Endodermal cell (in vitro differentiated cells): ENCODE data around the gene CNST. TPM values are rescaled to one million over a fixed set of nuclear protein-coding genes. Genes with fewer than 3 reads are reported as not detected.

Experiments
- DNase-seq: peaks from one replicate; pipeline ENCODE4 v3.0.0-alpha.2; 2017
- H3K27ac ChIP-seq: 2 replicates; pipeline ENCODE4 v1.5.1; 2013; ENCODE audit warnings: mild to moderate bottlenecking, low read depth, low read length, moderate library complexity
- H3K27me3 ChIP-seq: 2 replicates; pipeline ENCODE4 v1.6.1; 2013; ENCODE audit warnings: mild to moderate bottlenecking, low read length, moderate library complexity; ENCODE audit not compliant: insufficient read depth, control insufficient read depth, poor library complexity, severe bottlenecking
- H3K36me3 ChIP-seq: 2 replicates; pipeline ENCODE4 v1.7.0; 2013; ENCODE audit warnings: mild to moderate bottlenecking, low read length, moderate library complexity; ENCODE audit not compliant: control insufficient read depth, insufficient read depth
- H3K4me1 ChIP-seq: one replicate; pipeline ENCODE4 v1.7.0; 2013; ENCODE audit warnings: low read length; ENCODE audit not compliant: control insufficient read depth, insufficient read depth
- H3K4me3 ChIP-seq: 2 replicates; pipeline ENCODE4 v1.5.1; 2013; ENCODE audit warnings: mild to moderate bottlenecking, low read length, moderate library complexity
- H3K9ac ChIP-seq: 2 replicates; pipeline ENCODE4 v1.6.1; 2013; ENCODE audit warnings: mild to moderate bottlenecking, low read length, moderate library complexity; ENCODE audit not compliant: poor library complexity, severe bottlenecking; ENCODE audit errors: extremely low read depth
- H3K9me3 ChIP-seq: 2 replicates; pipeline ENCODE4 v1.6.1; 2013; ENCODE audit warnings: mild to moderate bottlenecking, low read length, moderate library complexity; ENCODE audit not compliant: control insufficient read depth
- H3K27ac Mint-ChIP-seq: 2 replicates; pipeline ENCODE4 v1.8.0; 2020; ENCODE audit warnings: mixed read lengths
- H3K27me3 Mint-ChIP-seq: 2 replicates; pipeline ENCODE4 v1.8.0; 2021; ENCODE audit warnings: mild to moderate bottlenecking, mixed read lengths; ENCODE audit not compliant: insufficient read depth
- H3K36me3 Mint-ChIP-seq: 2 replicates; pipeline ENCODE4 v1.8.0; 2020; ENCODE audit warnings: low read depth, mixed read lengths
- H3K4me1 Mint-ChIP-seq: 2 replicates; pipeline ENCODE4 v1.8.0; 2020; ENCODE audit warnings: mixed read lengths
- H3K4me3 Mint-ChIP-seq: 2 replicates; pipeline ENCODE4 v1.8.0; 2020; ENCODE audit warnings: mild to moderate bottlenecking, moderate library complexity, mixed read lengths
- H3K9me3 Mint-ChIP-seq: 2 replicates; pipeline ENCODE4 v1.8.0; 2020; ENCODE audit warnings: mild to moderate bottlenecking, mixed read lengths
- CTCF ChIP-seq: fragments of 200-600 bp; sonication (generic); conservative IDR thresholded peaks from 2 replicates; pipeline ENCODE4 v1.5.0; 2021; ENCODE audit warnings: antibody characterized with exemption, mild to moderate bottlenecking
- WGBS, 2 experiments: methylation state at CpG; one replicate each; pipeline versions ENCODE4 v1.1.5 to v1.1.7; 2013; ENCODE audit warnings: missing lambda C conversion rate in 2 of 2, mixed read lengths in 1 of 2; ENCODE audit not compliant: insufficient coverage in 1 of 2, insufficient read length in 1 of 2; 5-methylcytosine and 5-hydroxymethylcytosine counted together
- total RNA-seq, 2 donors: library from RNA; stranded (reverse); fragmentation: NEBNext Ultra II Directional in 1 of 2; extraction: Animal tissue kit (Norgen Biotek cat#: 25700) in 1 of 2; gene quantifications; 2 replicates in 1 of 2; 3 replicates in 1 of 2; pipeline ENCODE4 v1.2.1, GENCODE V29; 2021

Gene CNST
- total RNA-seq, 2 donors from 2014 or later, result 14.7 to 20.3 TPM

GRCh38 chr1:246641394-246641793, 75.1 kb downstream of the CNST start:
- Histone ChIP-seq H3K27me3 (no peaks in the 10 kb centered on the region), H3K4me3 (no peak overlapping the region), H3K9me3 (no peaks in the 10 kb centered on the region), H3K36me3 (peaks cover 13% of the 10 kb centered on the region), H3K4me1 (no peaks in the 10 kb centered on the region), H3K27ac (no peak overlapping the region), H3K9ac (no peak overlapping the region)
- H3K4me3 Mint-ChIP-seq, result no peak overlapping the region
- H3K4me1 Mint-ChIP-seq, result no peaks in the 10 kb centered on the region
- H3K9me3 Mint-ChIP-seq, result peaks cover 4% of the 10 kb centered on the region
- DNase-seq, result no peak
- no peak overlapping the region for H3K27ac Mint-ChIP-seq
- peaks cover 21% of the 10 kb centered on the region for H3K36me3 Mint-ChIP-seq
- TF ChIP-seq CTCF, result no peak
- no peaks in the 10 kb centered on the region for H3K27me3 Mint-ChIP-seq
- WGBS, 2 experiments, result 89 to 100% methylated on average over 1 to 2 of the region's 2 CpGs

- no peak overlapping the region for H3K4me3 ChIP-seq
- H3K27ac ChIP-seq, result no peak overlapping the region
- Mint-ChIP-seq H3K36me3 (peaks cover 29% of the 10 kb centered on the region), H3K27ac (no peak overlapping the region), H3K4me3 (no peak overlapping the region), H3K4me1 (no peaks in the 10 kb centered on the region), H3K27me3 (no peaks in the 10 kb centered on the region), H3K9me3 (peaks cover 4% of the 10 kb centered on the region)
- DNase-seq, result no peak
- peaks cover 11% of the 10 kb centered on the region for H3K36me3 ChIP-seq
- no peaks in the 10 kb centered on the region for H3K4me1 ChIP-seq
- no peaks in the 10 kb centered on the region for H3K27me3 ChIP-seq
- H3K9me3 ChIP-seq, result no peaks in the 10 kb centered on the region
- no peak for TF ChIP-seq CTCF
- H3K9ac ChIP-seq, result no peak overlapping the region
- 98 to 100% methylated on average over 4 to 6 of the region's 6 CpGs for WGBS, 2 experiments
Observed at GRCh38 chr1:246642719-246643118, 76.5 kb downstream of the CNST start.

- 47 to 52% methylated on average over 8 to 10 of the region's 10 CpGs for WGBS, 2 experiments
- Mint-ChIP-seq H3K27ac (no peak overlapping the region), H3K4me1 (no peaks in the 10 kb centered on the region), H3K9me3 (peaks cover 4% of the 10 kb centered on the region), H3K27me3 (no peaks in the 10 kb centered on the region), H3K36me3 (peaks cover 42% of the 10 kb centered on the region), H3K4me3 (no peak overlapping the region)
- peak; percentile 79 for TF ChIP-seq CTCF
- Histone ChIP-seq H3K36me3 (peaks cover 23% of the 10 kb centered on the region), H3K27me3 (no peaks in the 10 kb centered on the region), H3K4me3 (no peak overlapping the region), H3K4me1 (no peaks in the 10 kb centered on the region), H3K9ac (no peak overlapping the region), H3K27ac (no peak overlapping the region), H3K9me3 (no peaks in the 10 kb centered on the region)
- peak; percentile 91 for DNase-seq
Observed at GRCh38 chr1:246647113-246647512, 80.9 kb downstream of the CNST start.
